Ovary (tissue), 9 donors: Measurements from ENCODE around the gene ANK3. TPM values are rescaled to one million over a fixed set of nuclear protein-coding genes. Genes with fewer than 3 reads are reported as not detected.

Source experiments
- DNase-seq, 5 donors: peaks; one replicate each; pipeline ENCODE4 v3.0.0-alpha.2; 2019 to 2020
- H3K27ac ChIP-seq, 2 donors: fragments of 200-600 bp; one replicate each; pipeline versions ENCODE4 v1.5.1 to v1.8.0; 2019 to 2022
- H3K27me3 ChIP-seq: fragments of 200-600 bp; one replicate; pipeline ENCODE4 v1.8.0; 2022
- H3K36me3 ChIP-seq: fragments of 200-600 bp; sonication (generic); one replicate; pipeline ENCODE4 v1.5.1; 2019
- H3K4me1 ChIP-seq: one replicate; pipeline ENCODE4 v1.8.1; 2013; ENCODE audit warnings: mild to moderate bottlenecking, moderate library complexity; ENCODE audit not compliant: insufficient read depth
- H3K4me3 ChIP-seq: fragments of 200-600 bp; sonication (generic); one replicate; pipeline ENCODE4 v1.5.1; 2017
- H3K9me3 ChIP-seq, 2 donors: fragments of 200-600 bp in 1 of 2; sonication (generic) in 1 of 2; one replicate each; pipeline versions ENCODE4 v1.5.1 to v1.8.1; 2013 to 2019; ENCODE audit warnings: mild to moderate bottlenecking in 1 of 2, moderate library complexity in 1 of 2
- EP300 ChIP-seq: sonication (generic); formaldehyde crosslinking; IDR thresholded peaks from one replicate; pipeline ENCODE4 v1.6.1; 2017; ENCODE audit warnings: antibody characterized with exemption
- POLR2A ChIP-seq: fragments of 450-650 bp; IDR thresholded peaks from one replicate; pipeline ENCODE4 v1.6.1; 2017; ENCODE audit warnings: antibody characterized with exemption, mild to moderate bottlenecking, moderate library complexity
- WGBS, 3 donors: extraction: QIAGEN DNeasy Blood & Tissue Kit in 1 of 3; methylation state at CpG; one replicate each; pipeline versions ENCODE4 v1.1.5 to v1.1.7; 2013 to 2017; 5-methylcytosine and 5-hydroxymethylcytosine counted together
- intact Hi-C, 4 donors: fragments of 100-400 bp; cut with DNase I; formaldehyde crosslinking; loops; one replicate each; pipeline versions ENCODE4 v1.11.0 to v1.15.1; 2022 to 2023
- polyA plus RNA-seq, 2 donors: library from polyadenylated mRNA; stranded (reverse); fragments of 200-250 nt in 1 of 2; fragments of 350-450 nt in 1 of 2; fragmentation: Illumina TruSeq in 1 of 2; extraction: RNeasy Lipid Tissue Mini Kit (QIAGEN cat#74804) in 1 of 2; gene quantifications; one replicate each; pipeline ENCODE4 v1.2.3, GENCODE V29; 2013 to 2014
- total RNA-seq, 7 donors: library from RNA; depleted of rRNA in 2 of 7; stranded (reverse); fragments of >200 nt in 2 of 7; fragmentation: NEBNext Ultra II Directional in 3 of 7; extraction: Animal tissue kit (Norgen Biotek cat#: 25700) in 3 of 7; gene quantifications; one replicate each; pipeline versions ENCODE4 v1.1.0 to v1.2.4, GENCODE V29; 2016 to 2023
- TF ChIP-seq, protein P1 (sequence below), 3 donors: fragments of 450-650 bp in 2 of 3; fragments of 200-600 bp in 1 of 3; IDR thresholded peaks; one replicate each; pipeline versions ENCODE4 v1.5.1 to v1.8.0; 2016 to 2022; ENCODE audit warnings: antibody characterized with exemption in 3 of 3, mild to moderate bottlenecking in 1 of 3
- donor health status: DM: no; HTN: no; CAD: no; lungs with moderate emphysema.
- donor health status: DM: no; HTN: no; CAD: no.
- donor health status: Bipolar disorder and iron deficiency.
- donor health status: DM: yes; HTN: yes; CAD: no.
- donor health status: DM: no; HTN: no; CAD: no.
- donor health status: DM: yes; HTN: yes; CAD: no.

ANK3 gene
- total and polyA plus RNA-seq, 9 donors, result 11.4 to 74.1 (median 28.3) TPM

- H3K9me3 ChIP-seq, result no peaks in the 10 kb centered on the region
- H3K4me3 ChIP-seq, result no peak overlapping the region
- TF ChIP-seq EP300, result no peak
- no peak for TF ChIP-seq POLR2A
- TF ChIP-seq, protein P1, sequence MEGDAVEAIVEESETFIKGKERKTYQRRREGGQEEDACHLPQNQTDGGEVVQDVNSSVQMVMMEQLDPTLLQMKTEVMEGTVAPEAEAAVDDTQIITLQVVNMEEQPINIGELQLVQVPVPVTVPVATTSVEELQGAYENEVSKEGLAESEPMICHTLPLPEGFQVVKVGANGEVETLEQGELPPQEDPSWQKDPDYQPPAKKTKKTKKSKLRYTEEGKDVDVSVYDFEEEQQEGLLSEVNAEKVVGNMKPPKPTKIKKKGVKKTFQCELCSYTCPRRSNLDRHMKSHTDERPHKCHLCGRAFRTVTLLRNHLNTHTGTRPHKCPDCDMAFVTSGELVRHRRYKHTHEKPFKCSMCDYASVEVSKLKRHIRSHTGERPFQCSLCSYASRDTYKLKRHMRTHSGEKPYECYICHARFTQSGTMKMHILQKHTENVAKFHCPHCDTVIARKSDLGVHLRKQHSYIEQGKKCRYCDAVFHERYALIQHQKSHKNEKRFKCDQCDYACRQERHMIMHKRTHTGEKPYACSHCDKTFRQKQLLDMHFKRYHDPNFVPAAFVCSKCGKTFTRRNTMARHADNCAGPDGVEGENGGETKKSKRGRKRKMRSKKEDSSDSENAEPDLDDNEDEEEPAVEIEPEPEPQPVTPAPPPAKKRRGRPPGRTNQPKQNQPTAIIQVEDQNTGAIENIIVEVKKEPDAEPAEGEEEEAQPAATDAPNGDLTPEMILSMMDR (IDR thresholded peaks at IDR 0.05), result no peak
- H3K27ac ChIP-seq, result peak overlapping the region in 1 of 2 donors; percentile 3
- intact Hi-C loops, result no loop called here
- H3K27me3 ChIP-seq, result no peaks in the 10 kb centered on the region
- no peaks in the 10 kb centered on the region for H3K4me1 ChIP-seq
- DNase-seq, result no peak
- 72 to 76% (median 73%) methylated on average over 6 of the region's 6 CpGs for WGBS, 3 donors
- no peaks in the 10 kb centered on the region for H3K36me3 ChIP-seq
Observed at GRCh38 chr10:60043561-60044241, 346.0 kb downstream of the ANK3 start.

- 51 to 74% (median 63%) methylated on average over 2 of the region's 2 CpGs for WGBS, 3 donors
- intact Hi-C loops, result no loop called here
Observed at GRCh38 chr10:60042914-60043313, 346.8 kb downstream of the ANK3 start.

GRCh38 chr10:60042262-60042661 is 347.4 kb downstream of the ANK3 start:
- Histone ChIP-seq H3K27me3 (no peaks in the 10 kb centered on the region), H3K4me3 (no peak overlapping the region), H3K27ac (no peak overlapping the region), H3K9me3 (no peaks in the 10 kb centered on the region), H3K36me3 (no peaks in the 10 kb centered on the region), H3K4me1 (no peaks in the 10 kb centered on the region)
- WGBS, 3 donors, result 40 to 45% (median 43%) methylated on average over 5 of the region's 5 CpGs
- intact Hi-C loops, result no loop called here
- TF ChIP-seq POLR2A (no peak), EP300 (no peak)
- DNase-seq, result no peak

More at GRCh38 chr10:60042914-60043313, 346.8 kb downstream of the ANK3 start:
- H3K4me1 ChIP-seq, result no peaks in the 10 kb centered on the region
- H3K9me3 ChIP-seq, result no peaks in the 10 kb centered on the region
- peak overlapping the region in 1 of 2 donors; percentile 3 for H3K27ac ChIP-seq
- no peaks in the 10 kb centered on the region for H3K27me3 ChIP-seq
- DNase-seq, result no peak
- no peaks in the 10 kb centered on the region for H3K36me3 ChIP-seq
- TF ChIP-seq, protein P1 (IDR thresholded peaks at IDR 0.05), result no peak
- TF ChIP-seq POLR2A, result no peak
- TF ChIP-seq EP300, result no peak
- H3K4me3 ChIP-seq, result no peak overlapping the region

- H3K36me3 ChIP-seq, result no peaks in the 10 kb centered on the region
Observed at GRCh38 chr10:60041489-60042133, 348.1 kb downstream of the ANK3 start.

More at GRCh38 chr10:60041489-60042133, 348.1 kb downstream of the ANK3 start:
- TF ChIP-seq EP300 (no peak), POLR2A (no peak)
- TF ChIP-seq, protein P1 (IDR thresholded peaks at IDR 0.05), result no peak
- Histone ChIP-seq H3K4me1 (no peaks in the 10 kb centered on the region), H3K4me3 (no peak overlapping the region), H3K27me3 (no peaks in the 10 kb centered on the region), H3K27ac (no peak overlapping the region), H3K9me3 (no peaks in the 10 kb centered on the region)
- DNase-seq, result no peak
- WGBS, 3 donors, result 42 to 55% (median 51%) methylated on average over 3 of the region's 3 CpGs
- intact Hi-C loops, result no loop called here
